ENCODE measurements around the gene KRTAP16-1.

DNA sequence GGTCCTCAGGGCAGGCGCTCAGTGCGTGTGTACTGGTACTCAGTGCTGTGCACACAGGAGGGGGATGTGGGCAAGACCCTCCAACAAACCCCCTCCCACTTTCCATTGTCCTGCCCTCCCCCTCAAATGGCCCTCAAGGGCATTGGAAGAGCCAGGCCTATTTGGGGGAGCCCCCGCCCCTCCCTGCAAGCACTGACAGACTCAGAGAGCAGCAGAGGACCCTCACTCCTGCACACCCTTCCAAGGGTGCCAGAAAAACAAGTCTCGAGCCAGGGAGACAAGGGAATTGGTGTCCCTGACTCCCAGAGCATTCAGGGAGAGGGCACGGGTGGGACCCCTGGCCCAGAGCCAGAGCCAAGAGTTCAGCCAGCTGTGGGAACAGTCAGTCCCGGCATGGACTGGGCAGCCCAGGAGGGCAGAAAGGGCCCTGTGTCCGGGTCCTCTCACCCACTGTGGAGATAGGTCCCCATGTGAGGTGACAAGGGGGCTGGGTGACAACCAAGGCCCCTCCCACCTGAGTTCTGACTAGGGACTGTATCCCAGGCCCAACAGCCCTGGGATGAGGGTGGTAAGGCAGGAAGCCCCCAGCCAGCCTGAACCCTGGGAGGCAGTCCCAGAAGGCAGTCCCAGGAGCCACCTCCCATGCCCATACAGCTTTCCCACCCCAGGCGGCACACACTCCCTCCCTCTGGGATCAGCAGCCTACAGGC, 18.5 kb upstream of the KRTAP16-1 start:
- TF ChIP-seq, protein P1, sequence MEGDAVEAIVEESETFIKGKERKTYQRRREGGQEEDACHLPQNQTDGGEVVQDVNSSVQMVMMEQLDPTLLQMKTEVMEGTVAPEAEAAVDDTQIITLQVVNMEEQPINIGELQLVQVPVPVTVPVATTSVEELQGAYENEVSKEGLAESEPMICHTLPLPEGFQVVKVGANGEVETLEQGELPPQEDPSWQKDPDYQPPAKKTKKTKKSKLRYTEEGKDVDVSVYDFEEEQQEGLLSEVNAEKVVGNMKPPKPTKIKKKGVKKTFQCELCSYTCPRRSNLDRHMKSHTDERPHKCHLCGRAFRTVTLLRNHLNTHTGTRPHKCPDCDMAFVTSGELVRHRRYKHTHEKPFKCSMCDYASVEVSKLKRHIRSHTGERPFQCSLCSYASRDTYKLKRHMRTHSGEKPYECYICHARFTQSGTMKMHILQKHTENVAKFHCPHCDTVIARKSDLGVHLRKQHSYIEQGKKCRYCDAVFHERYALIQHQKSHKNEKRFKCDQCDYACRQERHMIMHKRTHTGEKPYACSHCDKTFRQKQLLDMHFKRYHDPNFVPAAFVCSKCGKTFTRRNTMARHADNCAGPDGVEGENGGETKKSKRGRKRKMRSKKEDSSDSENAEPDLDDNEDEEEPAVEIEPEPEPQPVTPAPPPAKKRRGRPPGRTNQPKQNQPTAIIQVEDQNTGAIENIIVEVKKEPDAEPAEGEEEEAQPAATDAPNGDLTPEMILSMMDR (IDR thresholded peaks at IDR 0.05), result no peak
- no peak for TF ChIP-seq EZH2 (IDR thresholded peaks at IDR 0.05; ENCODE audit: borderline replicate concordance, insufficient read depth, low read depth, low read length, poor library complexity, severe bottlenecking)

All from B cell (primary cell).